Transverse colon (tissue), 4 donors: ENCODE results near the gene MROH2A. TPM values are rescaled to one million over a fixed set of nuclear protein-coding genes. Genes with fewer than 3 reads are reported as not detected.

ENCODE experiments used
- DNase-seq: peaks from one replicate; pipeline ENCODE4 v3.0.0-alpha.2; 2019
- H3K27ac ChIP-seq, 4 donors: fragments of 200-600 bp; sonication (generic); 2 replicates each; pipeline ENCODE4 v1.5.1; 2016 to 2018; ENCODE audit warnings: inconsistent platforms in 4 of 4
- H3K27me3 ChIP-seq: fragments of 200-600 bp; sonication (generic); 2 replicates; pipeline ENCODE4 v1.5.1; 2017; ENCODE audit warnings: inconsistent platforms
- H3K36me3 ChIP-seq, 4 donors: fragments of 200-600 bp; sonication (generic); 2 replicates each; pipeline ENCODE4 v1.5.1; 2017 to 2019; ENCODE audit warnings: inconsistent platforms in 4 of 4
- H3K4me1 ChIP-seq, 4 donors: fragments of 200-600 bp; sonication (generic); 2 replicates each; pipeline ENCODE4 v1.5.1; 2017 to 2020; ENCODE audit warnings: inconsistent platforms in 4 of 4
- H3K4me3 ChIP-seq, 4 donors: fragments of 200-600 bp; sonication (generic); 1 replicate in 1 of 4; 2 replicates in 3 of 4; pipeline versions ENCODE4 v1.5.1 to v1.6.1; 2017 to 2019; ENCODE audit warnings: inconsistent platforms in 4 of 4
- H3K9me3 ChIP-seq, 2 donors: fragments of 200-600 bp; sonication (generic); 2 replicates each; pipeline ENCODE4 v1.5.1; 2017 to 2019; ENCODE audit warnings: inconsistent platforms in 2 of 2
- CTCF ChIP-seq, 5 experiments: fragments of 200-600 bp in 3 of 5; fragments of 450-650 bp in 2 of 5; sonication (generic) in 3 of 5; IDR thresholded peaks; 1 replicate in 2 of 5; 2 replicates in 3 of 5; pipeline ENCODE4 v1.5.1; 2016 to 2017; ENCODE audit warnings: antibody characterized with exemption in 5 of 5, inconsistent platforms in 3 of 5, mild to moderate bottlenecking in 2 of 5, moderate library complexity in 1 of 5
- EP300 ChIP-seq: sonication (generic); formaldehyde crosslinking; IDR thresholded peaks from one replicate; pipeline ENCODE4 v1.6.1; 2017; ENCODE audit warnings: antibody characterized with exemption, low read depth
- POLR2A ChIP-seq: fragments of 450-650 bp; IDR thresholded peaks from one replicate; pipeline ENCODE4 v1.6.1; 2016; ENCODE audit warnings: antibody characterized with exemption, mild to moderate bottlenecking, moderate library complexity
- POLR2AphosphoS5 ChIP-seq, 3 donors: sonication (generic); formaldehyde crosslinking; IDR thresholded peaks; one replicate each; pipeline ENCODE4 v1.6.1; 2016; ENCODE audit warnings: antibody characterized with exemption in 3 of 3
- WGBS, 2 donors: methylation state at CpG; one replicate each; pipeline ENCODE4 v1.1.5; 2018; ENCODE audit warnings: low coverage in 1 of 2; 5-methylcytosine and 5-hydroxymethylcytosine counted together
- in situ Hi-C, 4 donors: fragments of 200-750 bp; cut with MboI; loops; one replicate each; pipeline versions ENCODE4 v1.15.0 to v1.15.1; 2017; ENCODE audit warnings: low sequenced_read_pairs in 3 of 4, low pct_ligation_motif_present in 1 of 4, low pct_unique_long_range_greater_than_20kb in 1 of 4
- intact Hi-C: fragments of 100-400 bp; cut with DNase I; formaldehyde crosslinking; loops from one replicate; pipeline ENCODE4 v1.15.1; 2023; ENCODE audit warnings: low total_unique reads
- total RNA-seq, 4 donors: library from RNA; depleted of rRNA; stranded (reverse); fragments of >200 nt; gene quantifications; one replicate each; pipeline ENCODE4 v1.1.0, GENCODE V29; 2016

MROH2A gene
- total RNA-seq, 4 donors from 2014 or later, result 0.14 TPM; not detected in 3

GRCh38 chr2:233794128-233794658 lies 16.1 kb downstream of the MROH2A start:
- no peak for DNase-seq
- H3K27ac ChIP-seq, result no peak overlapping the region

GRCh38 chr2:233795735-233796171 lies 17.6 kb downstream of the MROH2A start:
- no peaks in the 10 kb centered on the region for H3K36me3 ChIP-seq

More at GRCh38 chr2:233794128-233794658, 16.1 kb downstream of the MROH2A start:
- Histone ChIP-seq H3K36me3 (no peaks in the 10 kb centered on the region), H3K9me3 (no peaks in the 10 kb centered on the region), H3K4me3 (no peak overlapping the region), H3K4me1 (no peaks in the 10 kb centered on the region), H3K27me3 (no peaks in the 10 kb centered on the region)
- intact Hi-C loops (no loop called here), in situ Hi-C loops (no loop called here)
- no peak for TF ChIP-seq EP300
- no peak for TF ChIP-seq POLR2A
- TF ChIP-seq POLR2AphosphoS5 (IDR thresholded peaks at IDR 0.05), result no peak
- no peak for TF ChIP-seq CTCF (IDR thresholded peaks at IDR 0.05)
- WGBS, 2 donors, result 79% methylated on average over 17 of the region's 17 CpGs; no CpG with 5 or more reads in 1 of the 2 donors

GRCh38 chr2:233796254-233796653 lies 18.1 kb downstream of the MROH2A start:
- no peaks in the 10 kb centered on the region for H3K36me3 ChIP-seq
- H3K27me3 ChIP-seq, result no peaks in the 10 kb centered on the region
- in situ Hi-C loops (no loop called here), intact Hi-C loops (no loop called here)
- no peak for DNase-seq
- H3K4me3 ChIP-seq, result no peak overlapping the region
- H3K4me1 ChIP-seq, result no peaks in the 10 kb centered on the region
- TF ChIP-seq EP300 (no peak), POLR2A (no peak), POLR2AphosphoS5 (IDR thresholded peaks at IDR 0.05) (no peak), CTCF (IDR thresholded peaks at IDR 0.05) (no peak)
- no peaks in the 10 kb centered on the region for H3K9me3 ChIP-seq
- no peak overlapping the region for H3K27ac ChIP-seq
- 90 to 93% methylated on average over 2 to 9 of the region's 9 CpGs for WGBS, 2 donors

More at GRCh38 chr2:233795735-233796171, 17.6 kb downstream of the MROH2A start:
- no peaks in the 10 kb centered on the region for H3K9me3 ChIP-seq
- 90% methylated on average over 8 of the region's 13 CpGs; no CpG with 5 or more reads in 1 of the 2 donors for WGBS, 2 donors
- H3K4me3 ChIP-seq, result no peak overlapping the region
- H3K4me1 ChIP-seq, result no peaks in the 10 kb centered on the region
- DNase-seq, result no peak
- H3K27me3 ChIP-seq, result no peaks in the 10 kb centered on the region
- no peak overlapping the region for H3K27ac ChIP-seq
- TF ChIP-seq EP300 (no peak), POLR2A (no peak), POLR2AphosphoS5 (IDR thresholded peaks at IDR 0.05) (no peak), CTCF (IDR thresholded peaks at IDR 0.05) (no peak)
- intact Hi-C loops (no loop called here), in situ Hi-C loops (no loop called here)

DNA sequence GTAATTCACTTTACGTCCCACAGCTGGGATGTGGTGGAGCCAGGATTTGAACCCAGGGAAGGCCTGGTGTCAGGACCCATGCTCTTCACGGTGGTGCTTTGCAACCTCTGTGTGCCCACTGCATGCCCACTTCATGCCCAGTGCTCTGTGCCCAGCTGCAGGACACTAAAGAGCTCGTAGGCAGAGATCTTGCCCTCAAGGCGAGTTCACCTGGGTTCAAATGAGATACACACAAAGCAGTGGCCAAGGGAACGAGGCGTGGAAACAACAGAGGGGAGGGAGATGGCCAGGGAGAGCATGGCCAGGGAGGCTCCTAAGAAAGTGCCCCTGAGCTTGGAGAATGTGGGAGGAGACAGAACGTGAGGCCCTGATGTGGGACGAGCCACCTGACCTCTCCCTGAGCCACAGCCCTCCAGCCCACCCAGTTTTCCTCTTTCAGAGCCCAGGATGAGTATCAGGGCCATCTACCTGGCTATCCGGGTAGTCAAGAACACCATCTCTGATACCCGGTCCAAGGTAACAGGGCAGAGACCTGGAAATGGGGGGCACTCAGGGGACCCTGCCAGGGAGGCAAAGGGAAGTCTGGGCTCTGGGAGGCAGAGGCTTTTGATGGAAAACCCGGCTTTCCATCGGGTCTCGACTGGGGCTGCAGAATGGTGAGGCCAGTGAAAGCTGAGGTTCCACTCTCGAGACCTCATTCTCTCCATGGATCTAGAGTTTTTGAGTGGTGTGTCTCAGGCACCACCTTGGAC lies 20.4 kb downstream of the MROH2A start:
- intact Hi-C loops, result no loop called here
- Histone ChIP-seq H3K36me3 (no peaks in the 10 kb centered on the region), H3K4me3 (no peak overlapping the region), H3K27me3 (no peaks in the 10 kb centered on the region), H3K9me3 (no peaks in the 10 kb centered on the region), H3K4me1 (no peaks in the 10 kb centered on the region), H3K27ac (no peak overlapping the region)
- TF ChIP-seq CTCF (IDR thresholded peaks at IDR 0.05) (no peak), EP300 (no peak), POLR2A (no peak), POLR2AphosphoS5 (IDR thresholded peaks at IDR 0.05) (no peak)
- no peak for DNase-seq
- in situ Hi-C loops, result no loop called here
- 85% methylated on average over 14 of the region's 14 CpGs; no CpG with 5 or more reads in 1 of the 2 donors for WGBS, 2 donors
